OCI-LY7 (cell line): ENCODE results near the gene FBXL16.

Source experiments
- EZH2phosphoT487 ChIP-seq: fragments of 200-600 bp; sonication (generic); IDR thresholded peaks from 2 replicates; pipeline ENCODE4 v1.6.1; 2018; ENCODE audit warnings: low read depth, borderline replicate concordance, mild to moderate bottlenecking, mixed run types, antibody characterized with exemption, low read length, moderate library complexity, mixed read lengths
- TF ChIP-seq, protein P1 (sequence below): fragments of 200-600 bp; sonication (generic); conservative IDR thresholded peaks from 2 replicates; pipeline ENCODE4 v1.5.1; 2014; ENCODE audit warnings: mild to moderate bottlenecking, antibody characterized with exemption, low read length, moderate library complexity, mixed read lengths

DNA sequence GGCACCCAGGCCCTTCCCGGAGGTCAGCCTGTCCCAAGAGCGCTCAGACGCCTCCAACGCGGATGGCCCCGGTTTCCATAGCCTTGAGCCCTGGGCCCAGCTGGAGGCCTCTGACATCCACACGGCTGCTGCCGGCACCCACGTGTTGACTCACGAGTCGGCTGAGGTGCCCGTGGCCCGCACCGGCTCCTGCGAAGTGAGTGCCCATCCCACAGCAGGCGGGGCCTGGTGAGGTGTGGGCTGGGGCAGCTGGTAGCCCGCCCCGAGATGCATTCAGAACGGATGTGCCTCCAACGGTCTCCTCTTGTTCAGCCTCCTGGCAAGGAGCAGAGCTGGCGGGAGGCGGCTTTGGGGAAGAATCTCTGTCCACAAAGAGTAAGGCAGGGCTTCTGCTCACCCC lies 53.8 kb downstream of the FBXL16 start:
- TF ChIP-seq, protein P1, sequence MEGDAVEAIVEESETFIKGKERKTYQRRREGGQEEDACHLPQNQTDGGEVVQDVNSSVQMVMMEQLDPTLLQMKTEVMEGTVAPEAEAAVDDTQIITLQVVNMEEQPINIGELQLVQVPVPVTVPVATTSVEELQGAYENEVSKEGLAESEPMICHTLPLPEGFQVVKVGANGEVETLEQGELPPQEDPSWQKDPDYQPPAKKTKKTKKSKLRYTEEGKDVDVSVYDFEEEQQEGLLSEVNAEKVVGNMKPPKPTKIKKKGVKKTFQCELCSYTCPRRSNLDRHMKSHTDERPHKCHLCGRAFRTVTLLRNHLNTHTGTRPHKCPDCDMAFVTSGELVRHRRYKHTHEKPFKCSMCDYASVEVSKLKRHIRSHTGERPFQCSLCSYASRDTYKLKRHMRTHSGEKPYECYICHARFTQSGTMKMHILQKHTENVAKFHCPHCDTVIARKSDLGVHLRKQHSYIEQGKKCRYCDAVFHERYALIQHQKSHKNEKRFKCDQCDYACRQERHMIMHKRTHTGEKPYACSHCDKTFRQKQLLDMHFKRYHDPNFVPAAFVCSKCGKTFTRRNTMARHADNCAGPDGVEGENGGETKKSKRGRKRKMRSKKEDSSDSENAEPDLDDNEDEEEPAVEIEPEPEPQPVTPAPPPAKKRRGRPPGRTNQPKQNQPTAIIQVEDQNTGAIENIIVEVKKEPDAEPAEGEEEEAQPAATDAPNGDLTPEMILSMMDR: no peak
- no peak for TF ChIP-seq EZH2phosphoT487
